CD14-positive monocyte (primary cell): ENCODE results near the gene GABBR2. TPM values are rescaled to one million over a fixed set of nuclear protein-coding genes. Genes with fewer than 3 reads are reported as not detected.

ENCODE experiments used
- DNase-seq, 3 donors: peaks; one replicate each; pipeline ENCODE4 v3.0.0-alpha.2; 2011 to 2022
- H2AFZ ChIP-seq: 2 replicates; pipeline ENCODE4 v1.6.0; 2012; ENCODE audit warnings: mild to moderate bottlenecking, low read depth, low read length, inconsistent platforms; ENCODE audit not compliant: insufficient read depth, poor library complexity, severe bottlenecking
- H3K27ac ChIP-seq, 2 donors: 1 replicate in 1 of 2; 2 replicates in 1 of 2; pipeline ENCODE4 v1.5.1; 2012 to 2013; ENCODE audit warnings: low read length in 2 of 2, control low read depth in 1 of 2, inconsistent platforms in 1 of 2, low read depth in 1 of 2, mild to moderate bottlenecking in 1 of 2
- H3K27me3 ChIP-seq, 2 donors: one replicate each; pipeline versions ENCODE4 v1.6.0 to v1.6.1; 2011 to 2013; ENCODE audit warnings: low read length in 2 of 2; ENCODE audit not compliant: control insufficient read depth in 2 of 2, insufficient read depth in 2 of 2
- H3K36me3 ChIP-seq, 2 donors: replicated peaks in 1 of 2; 1 replicate in 1 of 2; 2 replicates in 1 of 2; pipeline versions ENCODE4 v1.5.1 to v1.6.1; 2012 to 2013; ENCODE audit warnings: low read length in 2 of 2, control low read depth in 1 of 2, inconsistent platforms in 1 of 2, mild to moderate bottlenecking in 1 of 2; ENCODE audit not compliant: insufficient read depth in 2 of 2, control insufficient read depth in 1 of 2
- H3K4me1 ChIP-seq, 2 donors: 1 replicate in 1 of 2; 2 replicates in 1 of 2; pipeline versions ENCODE4 v1.5.1 to v1.6.1; 2012 to 2013; ENCODE audit warnings: low read length in 2 of 2, control low read depth in 1 of 2, inconsistent platforms in 1 of 2, mild to moderate bottlenecking in 1 of 2, moderate library complexity in 1 of 2; ENCODE audit not compliant: insufficient read depth in 2 of 2, control insufficient read depth in 1 of 2
- H3K4me2 ChIP-seq: replicated peaks from 2 replicates; pipeline ENCODE3; 2012; ENCODE audit warnings: low read length, moderate library complexity, mild to moderate bottlenecking; ENCODE audit not compliant: poor library complexity, severe bottlenecking; ENCODE audit errors: extremely low read depth
- H3K4me3 ChIP-seq, 3 experiments: fragments of 200-600 bp in 1 of 3; sonication (generic) in 1 of 3; replicated peaks in 1 of 3; 1 replicate in 2 of 3; 2 replicates in 1 of 3; pipeline ENCODE4 v1.5.1; 2011 to 2013; ENCODE audit warnings: low read length in 3 of 3, mild to moderate bottlenecking in 3 of 3, control low read depth in 2 of 3, low read depth in 2 of 3, inconsistent platforms in 1 of 3, moderate library complexity in 1 of 3
- H3K79me2 ChIP-seq: 2 replicates; pipeline ENCODE4 v1.6.0; 2012; ENCODE audit warnings: mild to moderate bottlenecking, control low read depth, inconsistent platforms, low read length, moderate library complexity; ENCODE audit not compliant: insufficient read depth
- H3K9ac ChIP-seq: 2 replicates; pipeline ENCODE4 v1.6.0; 2017; ENCODE audit warnings: low read length, mild to moderate bottlenecking; ENCODE audit not compliant: insufficient read depth, poor library complexity, severe bottlenecking
- H3K9me3 ChIP-seq, 2 donors: replicated peaks in 1 of 2; 1 replicate in 1 of 2; 2 replicates in 1 of 2; pipeline versions ENCODE4 v1.5.1 to v1.6.1; 2012 to 2013; ENCODE audit warnings: low read length in 2 of 2, control low read depth in 1 of 2; ENCODE audit not compliant: control insufficient read depth in 1 of 2, insufficient read depth in 1 of 2
- H4K20me1 ChIP-seq: 2 replicates; pipeline ENCODE4 v1.6.0; 2012; ENCODE audit warnings: mild to moderate bottlenecking, low read length, control low read depth, moderate library complexity; ENCODE audit not compliant: insufficient read depth
- H3K27ac Mint-ChIP-seq, 7 donors: one replicate each; pipeline ENCODE4 v1.8.0; 2020; ENCODE audit warnings: mild to moderate bottlenecking in 7 of 7, mixed read lengths in 7 of 7, moderate library complexity in 6 of 7, inconsistent platforms in 2 of 7
- H3K27me3 Mint-ChIP-seq, 3 donors: one replicate each; pipeline ENCODE4 v1.8.0; 2021 to 2022; ENCODE audit warnings: low read depth in 3 of 3, mild to moderate bottlenecking in 3 of 3, mixed read lengths in 3 of 3, moderate library complexity in 3 of 3, inconsistent platforms in 1 of 3
- H3K36me3 Mint-ChIP-seq, 2 donors: one replicate each; pipeline ENCODE4 v1.8.0; 2020; ENCODE audit warnings: mixed read lengths in 2 of 2, inconsistent platforms in 1 of 2, mild to moderate bottlenecking in 1 of 2
- H3K4me1 Mint-ChIP-seq: one replicate; pipeline ENCODE4 v1.8.0; 2020; ENCODE audit warnings: mild to moderate bottlenecking, mixed read lengths
- H3K4me3 Mint-ChIP-seq, 2 donors: one replicate each; pipeline ENCODE4 v1.8.0; 2020; ENCODE audit warnings: mild to moderate bottlenecking in 2 of 2, mixed read lengths in 2 of 2, moderate library complexity in 1 of 2
- H3K9me3 Mint-ChIP-seq, 7 donors: one replicate each; pipeline ENCODE4 v1.8.0; 2020 to 2022; ENCODE audit warnings: mixed read lengths in 7 of 7, mild to moderate bottlenecking in 6 of 7, moderate library complexity in 6 of 7, inconsistent platforms in 2 of 7
- WGBS: methylation state at CpG from one replicate; pipeline ENCODE4 v1.1.5; 2013; ENCODE audit warnings: missing lambda C conversion rate; ENCODE audit not compliant: insufficient coverage; 5-methylcytosine and 5-hydroxymethylcytosine counted together
- intact Hi-C, 2 donors: fragments of 100-400 bp; cut with micrococcal nuclease; formaldehyde crosslinking; loops; one replicate each; pipeline versions ENCODE4 v1.15.0 to v1.15.1; 2023
- polyA plus RNA-seq, 3 donors: library from polyadenylated mRNA; depleted of rRNA in 1 of 3; unstranded in 2 of 3; stranded (reverse) in 1 of 3; fragments of 300-500 nt in 2 of 3; fragments of >200 nt in 1 of 3; fragmentation: Illumina TruSeq in 2 of 3; gene quantifications; 1 replicate in 2 of 3; 2 replicates in 1 of 3; pipeline ENCODE4 v1.2.3, GENCODE V29; 2012 to 2021
- TF ChIP-seq, protein P1 (sequence below): fragments of 200-600 bp; IDR thresholded peaks from one replicate; pipeline ENCODE4 v1.8.0; 2022; ENCODE audit warnings: antibody characterized with exemption, mild to moderate bottlenecking

The GABBR2 gene
- polyA plus RNA-seq, 3 donors: not detected

DNA sequence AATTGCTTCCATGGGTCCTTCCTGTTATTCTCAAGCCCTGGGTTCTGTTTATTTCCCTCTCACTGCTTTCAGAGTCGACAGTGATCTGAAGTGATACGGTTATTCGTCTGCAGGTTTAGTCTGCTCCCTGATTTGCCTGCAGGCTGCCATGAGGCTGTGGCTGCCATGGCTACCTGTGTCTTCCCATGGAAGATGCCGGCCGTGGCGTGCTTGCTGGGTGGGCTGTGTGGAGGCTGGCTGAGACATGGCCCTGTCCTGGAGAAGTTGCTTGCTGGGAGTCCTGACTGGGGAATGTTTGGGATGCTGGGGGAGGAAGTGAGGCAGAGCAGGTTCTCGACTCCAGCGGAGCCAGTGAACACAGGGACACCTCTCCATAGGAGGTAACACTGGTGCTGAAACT lies 349.2 kb downstream of the GABBR2 start:
- intact Hi-C loops: no loop called here
- TF ChIP-seq, protein P1, sequence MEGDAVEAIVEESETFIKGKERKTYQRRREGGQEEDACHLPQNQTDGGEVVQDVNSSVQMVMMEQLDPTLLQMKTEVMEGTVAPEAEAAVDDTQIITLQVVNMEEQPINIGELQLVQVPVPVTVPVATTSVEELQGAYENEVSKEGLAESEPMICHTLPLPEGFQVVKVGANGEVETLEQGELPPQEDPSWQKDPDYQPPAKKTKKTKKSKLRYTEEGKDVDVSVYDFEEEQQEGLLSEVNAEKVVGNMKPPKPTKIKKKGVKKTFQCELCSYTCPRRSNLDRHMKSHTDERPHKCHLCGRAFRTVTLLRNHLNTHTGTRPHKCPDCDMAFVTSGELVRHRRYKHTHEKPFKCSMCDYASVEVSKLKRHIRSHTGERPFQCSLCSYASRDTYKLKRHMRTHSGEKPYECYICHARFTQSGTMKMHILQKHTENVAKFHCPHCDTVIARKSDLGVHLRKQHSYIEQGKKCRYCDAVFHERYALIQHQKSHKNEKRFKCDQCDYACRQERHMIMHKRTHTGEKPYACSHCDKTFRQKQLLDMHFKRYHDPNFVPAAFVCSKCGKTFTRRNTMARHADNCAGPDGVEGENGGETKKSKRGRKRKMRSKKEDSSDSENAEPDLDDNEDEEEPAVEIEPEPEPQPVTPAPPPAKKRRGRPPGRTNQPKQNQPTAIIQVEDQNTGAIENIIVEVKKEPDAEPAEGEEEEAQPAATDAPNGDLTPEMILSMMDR: no peak
- H3K4me3 ChIP-seq: no peak overlapping the region
- H2AFZ ChIP-seq: no peak overlapping the region
- H3K9me3 Mint-ChIP-seq: peaks cover 0 to 6% (median 3%) of the 10 kb centered on the region in 7 donors
- no peaks in the 10 kb centered on the region for H3K36me3 ChIP-seq
- 84% methylated on average over 7 of the region's 8 CpGs for WGBS
- no peak for DNase-seq
- H3K4me1 Mint-ChIP-seq: no peaks in the 10 kb centered on the region
- H4K20me1 ChIP-seq: no peaks in the 10 kb centered on the region
- H3K27ac Mint-ChIP-seq: peak overlapping the region in 1 of 7 donors; percentile 23
- peaks cover 0 to 1% of the 10 kb centered on the region in 2 donors for H3K9me3 ChIP-seq
- H3K4me3 Mint-ChIP-seq: no peak overlapping the region
- H3K36me3 Mint-ChIP-seq: no peaks in the 10 kb centered on the region
- H3K79me2 ChIP-seq: no peaks in the 10 kb centered on the region
- H3K4me2 ChIP-seq: no peak overlapping the region
- no peak overlapping the region for H3K9ac ChIP-seq
- H3K27me3 ChIP-seq: no peaks in the 10 kb centered on the region
- peaks cover 6 to 7% (median 7%) of the 10 kb centered on the region in 3 donors for H3K27me3 Mint-ChIP-seq
- no peaks in the 10 kb centered on the region for H3K4me1 ChIP-seq
- no peak overlapping the region for H3K27ac ChIP-seq

DNA sequence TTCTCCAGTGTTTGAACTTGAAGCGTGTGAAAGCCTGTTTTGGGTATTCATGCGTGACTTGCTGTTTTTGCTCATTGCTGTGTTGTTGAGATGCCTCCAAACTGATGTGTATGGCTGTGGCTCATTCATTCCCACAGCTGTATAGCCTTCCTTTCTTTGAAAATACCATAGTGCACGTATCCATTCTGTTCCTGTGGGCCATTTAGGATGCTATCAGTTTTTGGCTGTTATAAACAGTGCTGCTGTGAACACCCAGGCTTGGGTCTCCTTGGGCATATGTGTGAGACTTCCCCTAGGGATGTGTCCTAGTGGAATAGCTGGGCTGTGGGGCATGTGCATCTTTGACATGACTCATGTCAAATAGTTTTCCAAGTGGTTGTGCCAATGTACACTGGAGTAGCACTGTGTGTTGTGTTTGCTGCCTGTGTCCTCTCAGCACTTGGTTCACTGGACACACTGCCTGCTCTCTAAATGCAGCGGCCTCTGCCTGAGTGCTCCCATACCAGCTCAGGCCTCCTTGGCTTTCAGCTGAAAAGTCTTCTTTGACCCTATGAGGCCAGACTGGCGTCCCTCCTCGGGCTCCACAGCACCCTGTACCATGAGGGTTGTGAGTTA lies 350.7 kb downstream of the GABBR2 start:
- no peak overlapping the region for H3K27ac ChIP-seq
- TF ChIP-seq, protein P1: no peak
- no peak for DNase-seq
- no peaks in the 10 kb centered on the region for H3K4me1 ChIP-seq
- no peak overlapping the region for H3K4me2 ChIP-seq
- H3K9me3 Mint-ChIP-seq: peaks cover 0 to 6% (median 2%) of the 10 kb centered on the region in 7 donors
- no peak overlapping the region for H3K4me3 ChIP-seq
- no peaks in the 10 kb centered on the region for H4K20me1 ChIP-seq
- no peaks in the 10 kb centered on the region for H3K9me3 ChIP-seq
- H3K9ac ChIP-seq: no peak overlapping the region
- H3K27me3 Mint-ChIP-seq: peaks cover 1 to 7% (median 6%) of the 10 kb centered on the region in 3 donors
- no peaks in the 10 kb centered on the region for H3K36me3 ChIP-seq
- WGBS: 100% methylated on average over 3 of the region's 6 CpGs
- no peaks in the 10 kb centered on the region for H3K36me3 Mint-ChIP-seq
- H3K4me1 Mint-ChIP-seq: no peaks in the 10 kb centered on the region
- H3K27me3 ChIP-seq: no peaks in the 10 kb centered on the region
- intact Hi-C loops: no loop called here
- no peak overlapping the region for H3K4me3 Mint-ChIP-seq
- no peak overlapping the region for H3K27ac Mint-ChIP-seq
- H2AFZ ChIP-seq: no peak overlapping the region
- H3K79me2 ChIP-seq: no peaks in the 10 kb centered on the region
